K562 (cell line): ENCODE results near the gene SMAD3. TPM values are rescaled to one million over a fixed set of nuclear protein-coding genes. Genes with fewer than 3 reads are reported as not detected.

ENCODE experiments used
- HDAC8 ChIP-seq: fragments of 450-650 bp; IDR thresholded peaks from 2 replicates; pipeline ENCODE4 v1.6.1; 2016; ENCODE audit warnings: mild to moderate bottlenecking, missing genetic modification characterization, moderate library complexity, missing compliant biosample characterization
- LEF1 ChIP-seq: fragments of 450-650 bp; IDR thresholded peaks from 2 replicates; pipeline ENCODE4 v1.6.1; 2016; ENCODE audit warnings: mild to moderate bottlenecking
- NRF1 ChIP-seq, 2 experiments: fragments of 450-650 bp; IDR thresholded peaks in 1 of 2; conservative IDR thresholded peaks in 1 of 2; 2 replicates each; pipeline ENCODE4 v1.6.1; 2014; ENCODE audit warnings: mild to moderate bottlenecking in 2 of 2
- PCBP1 ChIP-seq: fragments of 200-400 bp; formaldehyde crosslinking; IDR thresholded peaks from 2 replicates; pipeline ENCODE4 v1.6.1; 2018; ENCODE audit warnings: mild to moderate bottlenecking, low read depth, low read length; ENCODE audit not compliant: poor library complexity, severe bottlenecking
- RB1 ChIP-seq: fragments of 450-650 bp; IDR thresholded peaks from 2 replicates; pipeline ENCODE4 v1.6.1; 2017; ENCODE audit warnings: low read depth, mild to moderate bottlenecking
- SPI1 ChIP-seq: IDR thresholded peaks from 2 replicates; pipeline ENCODE4 v1.6.1; 2011; ENCODE audit warnings: low read depth, low read length, control low read depth, borderline replicate concordance
- SREBF2 ChIP-seq: sonication (generic); formaldehyde crosslinking; IDR thresholded peaks from 2 replicates; pipeline ENCODE4 v1.4.0; 2020; ENCODE audit warnings: mild to moderate bottlenecking, missing genetic modification reagents
- TBP ChIP-seq: optimal IDR thresholded peaks from 2 replicates; pipeline ENCODE3; 2011; ENCODE audit warnings: low read depth, low read length, improper control_type of control experiment
- TCF3 ChIP-seq: sonication (generic); formaldehyde crosslinking; IDR thresholded peaks from 2 replicates; pipeline ENCODE4 v1.4.0; 2020; ENCODE audit warnings: mild to moderate bottlenecking, missing genetic modification reagents
- ZBTB1 ChIP-seq: sonication (generic); formaldehyde crosslinking; IDR thresholded peaks from 2 replicates; pipeline ENCODE4 v1.8.1; 2023; ENCODE audit warnings: missing genetic modification reagents, low read depth, mild to moderate bottlenecking, borderline replicate concordance
- ZNF133 ChIP-seq: fragments of 250-450 bp; sonication (Bioruptor Pico); IDR thresholded peaks from 2 replicates; pipeline ENCODE4 v1.4.0; 2020; ENCODE audit warnings: mild to moderate bottlenecking
- ZNF175 ChIP-seq: fragments of 200-800 bp; sonication (Bioruptor generic); IDR thresholded peaks from 2 replicates; pipeline ENCODE4 v1.6.1; 2016; ENCODE audit warnings: low read depth, mild to moderate bottlenecking, missing genetic modification characterization, missing compliant biosample characterization
- ZNF707 ChIP-seq: fragments of 250-450 bp; sonication (Bioruptor Pico); conservative IDR thresholded peaks from 2 replicates; pipeline ENCODE4 v1.8.0; 2022; ENCODE audit warnings: inconsistent platforms, mild to moderate bottlenecking, moderate library complexity
- ZNF77 ChIP-seq: fragments of 250-450 bp; sonication (Bioruptor Pico); IDR thresholded peaks from 2 replicates; pipeline ENCODE4 v1.5.0; 2020
- polyA plus RNA-seq, 8 experiments: library from polyadenylated mRNA; depleted of rRNA in 4 of 8; stranded (reverse) in 5 of 8; unstranded in 3 of 8; fragments of >200 nt; fragmentation: Nextera tagmentation in 2 of 8; fragmentation: Illumina TruSeq in 1 of 8; extraction: Ambion mirVana in 2 of 8; extraction: Trizol in 1 of 8; gene quantifications; 2 replicates each; pipeline versions ENCODE4 v1.2.1 to v1.2.3, GENCODE V29; 2011 to 2014; ENCODE audit warnings: inconsistent platforms in 1 of 8, missing spikeins in 1 of 8
- total RNA-seq, 7 experiments: library from RNA; depleted of rRNA in 6 of 7; stranded (reverse); fragments of >200 nt in 6 of 7; fragmentation: Illumina TruSeq in 2 of 7; extraction: Trizol in 2 of 7; gene quantifications; 2 replicates each; pipeline versions ENCODE4 v1.2.1 to v1.2.3, GENCODE V29; 2011 to 2021; ENCODE audit warnings: low replicate concordance in 1 of 7
- TF ChIP-seq, protein P1 (sequence below), 3 experiments: fragments of 200-800 bp in 1 of 3; fragments of 250-450 bp in 1 of 3; fragments of 450-650 bp in 1 of 3; sonication (Bioruptor Pico) in 1 of 3; sonication (Bioruptor generic) in 1 of 3; formaldehyde crosslinking in 1 of 3; IDR thresholded peaks; 2 replicates each; pipeline versions ENCODE4 v1.6.1 to v1.8.0; 2016 to 2022; ENCODE audit warnings: mild to moderate bottlenecking in 2 of 3, missing genetic modification characterization in 2 of 3, missing compliant biosample characterization in 1 of 3, moderate library complexity in 1 of 3
- TF ChIP-seq, protein P2 (sequence below): sonication (generic); formaldehyde crosslinking; IDR thresholded peaks from 2 replicates; pipeline ENCODE4 v1.8.0; 2022; ENCODE audit warnings: mild to moderate bottlenecking, missing genetic modification reagents
- TF ChIP-seq, protein P3 (sequence below): sonication (generic); formaldehyde crosslinking; IDR thresholded peaks from 2 replicates; pipeline ENCODE4 v1.8.0; 2022; ENCODE audit warnings: mild to moderate bottlenecking, missing genetic modification reagents, borderline replicate concordance

The SMAD3 gene
- total and polyA plus RNA-seq, 9 of the 15 experiments (the other 6 are each of a cell fraction or from before 2014, with no cell fraction given) = 4.3 to 39.2 (median 11.1) TPM

DNA sequence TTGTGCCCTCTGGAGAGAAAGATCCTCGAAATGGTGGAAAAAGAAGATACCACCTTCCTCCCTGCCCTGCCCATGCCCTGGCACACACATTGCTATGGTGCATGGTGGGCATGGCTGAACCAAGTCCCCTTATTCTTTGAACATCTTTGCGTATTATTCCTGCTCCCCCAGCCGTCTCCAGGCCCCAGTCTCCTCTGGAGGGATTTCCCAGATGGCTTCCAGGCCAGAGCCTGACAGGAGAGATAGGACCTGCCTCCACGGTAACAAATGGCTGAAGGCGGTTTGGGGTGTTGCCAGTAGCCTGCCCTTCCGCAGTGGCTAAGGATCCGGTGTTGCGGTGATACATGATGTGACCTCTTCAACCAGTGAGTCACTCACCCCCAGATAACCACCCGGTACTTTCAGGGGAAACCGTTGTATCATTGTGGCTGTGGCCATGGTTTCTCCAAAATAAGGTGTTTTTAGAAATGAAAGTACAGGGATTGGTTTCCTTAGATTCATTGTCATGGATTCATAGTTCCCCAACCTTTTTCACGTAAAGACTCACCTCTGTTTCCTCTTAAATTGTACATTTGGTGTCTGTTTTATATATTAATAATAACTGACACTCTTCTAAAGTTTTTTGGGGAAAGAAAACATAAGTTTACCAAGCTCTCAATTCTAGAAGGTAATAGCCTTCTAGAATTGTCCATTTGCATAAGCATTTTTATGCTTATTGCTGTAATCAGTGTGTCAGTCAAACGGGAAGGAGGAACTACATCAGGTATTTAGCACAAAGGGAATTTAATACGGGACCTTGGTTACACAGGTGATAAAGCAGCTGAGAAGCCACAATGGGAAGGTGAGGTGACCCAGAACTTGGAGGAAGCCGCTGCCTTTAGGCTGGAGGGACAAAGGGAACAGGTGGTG, 25.9 kb downstream of the SMAD3 start (continued):
- TF ChIP-seq SREBF2 (CRISPR knock-in tag) (no peak), RB1 (no peak), ZNF133 (no peak), HDAC8 (tag) (peak; percentile 64; the same call in 1 of the 2 replicates), ZBTB1 (CRISPR knock-in tag) (peak; percentile 99), ZNF175 (CRISPR knock-in tag) (peak; percentile 53; the same call in 1 of the 2 replicates), SPI1 (peak; percentile 67; the same call in 1 of the 2 replicates), PCBP1 (no peak), NRF1 (conservative IDR thresholded peaks at IDR 0.05 in 1 of 2, IDR thresholded peaks at IDR 0.05 in 1 of 2) (no peak; a peak in 1 of 4 replicates), ZNF77 (no peak), TCF3 (CRISPR knock-in tag) (peak; percentile 98), ZNF707 (CRISPR knock-in tag) (no peak), LEF1 (peak; percentile 95), TBP (peak; percentile 41)
- TF ChIP-seq, protein P1, sequence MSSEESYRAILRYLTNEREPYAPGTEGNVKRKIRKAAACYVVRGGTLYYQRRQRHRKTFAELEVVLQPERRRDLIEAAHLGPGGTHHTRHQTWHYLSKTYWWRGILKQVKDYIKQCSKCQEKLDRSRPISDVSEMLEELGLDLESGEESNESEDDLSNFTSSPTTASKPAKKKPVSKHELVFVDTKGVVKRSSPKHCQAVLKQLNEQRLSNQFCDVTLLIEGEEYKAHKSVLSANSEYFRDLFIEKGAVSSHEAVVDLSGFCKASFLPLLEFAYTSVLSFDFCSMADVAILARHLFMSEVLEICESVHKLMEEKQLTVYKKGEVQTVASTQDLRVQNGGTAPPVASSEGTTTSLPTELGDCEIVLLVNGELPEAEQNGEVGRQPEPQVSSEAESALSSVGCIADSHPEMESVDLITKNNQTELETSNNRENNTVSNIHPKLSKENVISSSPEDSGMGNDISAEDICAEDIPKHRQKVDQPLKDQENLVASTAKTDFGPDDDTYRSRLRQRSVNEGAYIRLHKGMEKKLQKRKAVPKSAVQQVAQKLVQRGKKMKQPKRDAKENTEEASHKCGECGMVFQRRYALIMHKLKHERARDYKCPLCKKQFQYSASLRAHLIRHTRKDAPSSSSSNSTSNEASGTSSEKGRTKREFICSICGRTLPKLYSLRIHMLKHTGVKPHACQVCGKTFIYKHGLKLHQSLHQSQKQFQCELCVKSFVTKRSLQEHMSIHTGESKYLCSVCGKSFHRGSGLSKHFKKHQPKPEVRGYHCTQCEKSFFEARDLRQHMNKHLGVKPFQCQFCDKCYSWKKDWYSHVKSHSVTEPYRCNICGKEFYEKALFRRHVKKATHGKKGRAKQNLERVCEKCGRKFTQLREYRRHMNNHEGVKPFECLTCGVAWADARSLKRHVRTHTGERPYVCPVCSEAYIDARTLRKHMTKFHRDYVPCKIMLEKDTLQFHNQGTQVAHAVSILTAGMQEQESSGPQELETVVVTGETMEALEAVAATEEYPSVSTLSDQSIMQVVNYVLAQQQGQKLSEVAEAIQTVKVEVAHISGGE (CRISPR knock-in tag; IDR thresholded peaks at IDR 0.05) = peak in 1 of 3 experiments; percentile 70; a peak in 2 of 6 replicates
- TF ChIP-seq, protein P2, sequence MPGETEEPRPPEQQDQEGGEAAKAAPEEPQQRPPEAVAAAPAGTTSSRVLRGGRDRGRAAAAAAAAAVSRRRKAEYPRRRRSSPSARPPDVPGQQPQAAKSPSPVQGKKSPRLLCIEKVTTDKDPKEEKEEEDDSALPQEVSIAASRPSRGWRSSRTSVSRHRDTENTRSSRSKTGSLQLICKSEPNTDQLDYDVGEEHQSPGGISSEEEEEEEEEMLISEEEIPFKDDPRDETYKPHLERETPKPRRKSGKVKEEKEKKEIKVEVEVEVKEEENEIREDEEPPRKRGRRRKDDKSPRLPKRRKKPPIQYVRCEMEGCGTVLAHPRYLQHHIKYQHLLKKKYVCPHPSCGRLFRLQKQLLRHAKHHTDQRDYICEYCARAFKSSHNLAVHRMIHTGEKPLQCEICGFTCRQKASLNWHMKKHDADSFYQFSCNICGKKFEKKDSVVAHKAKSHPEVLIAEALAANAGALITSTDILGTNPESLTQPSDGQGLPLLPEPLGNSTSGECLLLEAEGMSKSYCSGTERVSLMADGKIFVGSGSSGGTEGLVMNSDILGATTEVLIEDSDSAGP (CRISPR knock-in tag) = no peak
- TF ChIP-seq, protein P3, sequence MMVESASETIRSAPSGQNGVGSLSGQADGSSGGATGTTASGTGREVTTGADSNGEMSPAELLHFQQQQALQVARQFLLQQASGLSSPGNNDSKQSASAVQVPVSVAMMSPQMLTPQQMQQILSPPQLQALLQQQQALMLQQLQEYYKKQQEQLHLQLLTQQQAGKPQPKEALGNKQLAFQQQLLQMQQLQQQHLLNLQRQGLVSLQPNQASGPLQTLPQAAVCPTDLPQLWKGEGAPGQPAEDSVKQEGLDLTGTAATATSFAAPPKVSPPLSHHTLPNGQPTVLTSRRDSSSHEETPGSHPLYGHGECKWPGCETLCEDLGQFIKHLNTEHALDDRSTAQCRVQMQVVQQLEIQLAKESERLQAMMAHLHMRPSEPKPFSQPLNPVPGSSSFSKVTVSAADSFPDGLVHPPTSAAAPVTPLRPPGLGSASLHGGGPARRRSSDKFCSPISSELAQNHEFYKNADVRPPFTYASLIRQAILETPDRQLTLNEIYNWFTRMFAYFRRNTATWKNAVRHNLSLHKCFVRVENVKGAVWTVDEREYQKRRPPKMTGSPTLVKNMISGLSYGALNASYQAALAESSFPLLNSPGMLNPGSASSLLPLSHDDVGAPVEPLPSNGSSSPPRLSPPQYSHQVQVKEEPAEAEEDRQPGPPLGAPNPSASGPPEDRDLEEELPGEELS (CRISPR knock-in tag) = 0 out of 2 replicates have a peak, but pooled peaks have one; percentile 50
